ENCODE measurements around the gene CAPN15.
A peak's percentile ranks its signal among the peaks of the same experiment; 100 is the strongest.

The CAPN15 gene

DNA sequence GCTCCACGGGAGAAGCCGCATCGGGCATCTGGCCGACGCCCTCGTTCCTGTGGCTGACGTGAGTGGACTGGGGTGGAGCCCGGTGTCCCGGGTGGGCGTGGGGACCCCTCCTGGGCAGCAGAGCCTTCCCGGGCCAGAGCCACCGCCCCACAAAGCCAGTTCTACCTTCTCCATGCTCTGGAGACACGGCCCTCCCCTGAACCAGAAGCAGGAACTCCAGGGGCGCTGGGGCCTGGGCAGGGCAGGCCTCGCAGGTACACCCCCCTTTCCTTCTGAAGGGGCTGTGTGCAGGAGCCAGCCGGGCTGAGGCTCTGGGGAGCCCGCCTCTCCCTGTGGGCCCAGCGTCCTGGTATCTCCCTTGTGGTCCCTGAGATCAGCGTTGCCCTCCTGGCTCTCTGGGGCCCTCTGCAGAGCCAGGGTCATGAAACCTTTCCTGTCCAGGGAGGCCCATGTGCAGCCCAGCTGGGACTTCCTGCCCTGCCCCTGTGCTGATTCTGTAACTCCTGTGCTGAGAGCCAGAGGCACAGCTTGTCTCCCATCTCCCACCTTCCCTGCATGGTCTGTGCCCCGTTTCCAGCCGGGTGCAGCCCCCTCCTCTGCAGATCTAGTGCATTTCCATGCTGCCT is 48.8 kb downstream of the CAPN15 start:
- no peak for DNase-seq
- Histone ChIP-seq H3K36me3 (peaks cover 24% of the 10 kb centered on the region), H3K27me3 (ENCODE audit: insufficient read depth, low read depth, severe bottlenecking) (no peaks in the 10 kb centered on the region), H3K9me3 (ENCODE audit: severe bottlenecking) (no peaks in the 10 kb centered on the region), H3K27ac (peak overlapping the region; percentile 10), H3K4me3 (ENCODE audit: low read depth, low read length) (no peak overlapping the region)
- TF ChIP-seq, protein P1, sequence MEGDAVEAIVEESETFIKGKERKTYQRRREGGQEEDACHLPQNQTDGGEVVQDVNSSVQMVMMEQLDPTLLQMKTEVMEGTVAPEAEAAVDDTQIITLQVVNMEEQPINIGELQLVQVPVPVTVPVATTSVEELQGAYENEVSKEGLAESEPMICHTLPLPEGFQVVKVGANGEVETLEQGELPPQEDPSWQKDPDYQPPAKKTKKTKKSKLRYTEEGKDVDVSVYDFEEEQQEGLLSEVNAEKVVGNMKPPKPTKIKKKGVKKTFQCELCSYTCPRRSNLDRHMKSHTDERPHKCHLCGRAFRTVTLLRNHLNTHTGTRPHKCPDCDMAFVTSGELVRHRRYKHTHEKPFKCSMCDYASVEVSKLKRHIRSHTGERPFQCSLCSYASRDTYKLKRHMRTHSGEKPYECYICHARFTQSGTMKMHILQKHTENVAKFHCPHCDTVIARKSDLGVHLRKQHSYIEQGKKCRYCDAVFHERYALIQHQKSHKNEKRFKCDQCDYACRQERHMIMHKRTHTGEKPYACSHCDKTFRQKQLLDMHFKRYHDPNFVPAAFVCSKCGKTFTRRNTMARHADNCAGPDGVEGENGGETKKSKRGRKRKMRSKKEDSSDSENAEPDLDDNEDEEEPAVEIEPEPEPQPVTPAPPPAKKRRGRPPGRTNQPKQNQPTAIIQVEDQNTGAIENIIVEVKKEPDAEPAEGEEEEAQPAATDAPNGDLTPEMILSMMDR (IDR thresholded peaks at IDR 0.05; ENCODE audit: low read depth, low read length), result no peak

DNA sequence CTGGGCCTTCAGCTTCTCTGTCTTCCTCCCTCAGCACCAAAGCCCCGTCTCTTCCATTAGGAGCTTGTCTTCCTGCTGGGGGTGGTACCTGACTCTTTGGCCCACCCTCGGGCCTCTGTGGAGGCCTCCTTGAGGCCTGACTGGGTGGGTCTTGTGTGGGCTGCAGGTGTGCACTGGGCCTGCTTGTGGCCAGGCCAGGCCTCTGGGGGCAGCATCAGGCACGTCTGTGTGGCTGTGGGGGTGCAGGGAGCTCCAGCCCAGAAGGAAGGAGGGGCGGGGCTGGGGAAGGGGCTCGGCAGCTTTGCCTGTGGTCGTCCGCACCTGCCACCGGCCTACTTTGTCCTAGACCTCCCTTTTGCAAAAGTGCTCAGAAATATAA is 49.3 kb downstream of the CAPN15 start:
- TF ChIP-seq, protein P1 (IDR thresholded peaks at IDR 0.05; ENCODE audit: low read depth, low read length), result peak; percentile 63
- H3K27ac ChIP-seq, result peak overlapping the region; percentile 10
- no peak overlapping the region for H3K4me3 ChIP-seq (ENCODE audit: low read depth, low read length)
- H3K36me3 ChIP-seq, result peaks cover 21% of the 10 kb centered on the region
- H3K27me3 ChIP-seq (ENCODE audit: insufficient read depth, low read depth, severe bottlenecking), result no peaks in the 10 kb centered on the region
- peak; percentile 72 for DNase-seq
- no peaks in the 10 kb centered on the region for H3K9me3 ChIP-seq (ENCODE audit: severe bottlenecking)

DNA sequence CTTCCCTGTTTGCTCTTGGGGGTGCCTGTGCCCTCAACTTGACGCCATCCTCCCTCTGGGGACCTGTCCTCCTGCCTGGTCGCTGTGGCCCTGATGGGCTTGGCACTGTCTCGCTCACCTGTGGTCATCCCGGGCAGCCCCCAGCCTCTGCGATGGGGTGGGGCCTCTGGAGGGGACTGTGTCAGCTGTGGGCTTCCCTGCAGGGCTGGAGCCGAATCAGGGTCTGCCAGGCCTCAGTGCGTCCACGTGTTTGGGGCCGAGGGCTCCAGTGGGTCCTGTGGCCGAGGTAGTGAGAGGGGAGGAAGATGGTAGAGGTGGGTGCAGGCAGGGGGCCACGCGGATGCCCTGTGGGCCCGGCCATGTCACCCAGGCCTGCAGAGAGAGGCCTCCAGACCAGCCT is 50.3 kb downstream of the CAPN15 start:
- DNase-seq, result no peak
- Histone ChIP-seq H3K27ac (no peak overlapping the region), H3K27me3 (ENCODE audit: insufficient read depth, low read depth, severe bottlenecking) (no peaks in the 10 kb centered on the region), H3K36me3 (peaks cover 18% of the 10 kb centered on the region), H3K9me3 (ENCODE audit: severe bottlenecking) (no peaks in the 10 kb centered on the region), H3K4me3 (ENCODE audit: low read depth, low read length) (no peak overlapping the region)
- TF ChIP-seq, protein P1 (IDR thresholded peaks at IDR 0.05; ENCODE audit: low read depth, low read length), result no peak

DNA sequence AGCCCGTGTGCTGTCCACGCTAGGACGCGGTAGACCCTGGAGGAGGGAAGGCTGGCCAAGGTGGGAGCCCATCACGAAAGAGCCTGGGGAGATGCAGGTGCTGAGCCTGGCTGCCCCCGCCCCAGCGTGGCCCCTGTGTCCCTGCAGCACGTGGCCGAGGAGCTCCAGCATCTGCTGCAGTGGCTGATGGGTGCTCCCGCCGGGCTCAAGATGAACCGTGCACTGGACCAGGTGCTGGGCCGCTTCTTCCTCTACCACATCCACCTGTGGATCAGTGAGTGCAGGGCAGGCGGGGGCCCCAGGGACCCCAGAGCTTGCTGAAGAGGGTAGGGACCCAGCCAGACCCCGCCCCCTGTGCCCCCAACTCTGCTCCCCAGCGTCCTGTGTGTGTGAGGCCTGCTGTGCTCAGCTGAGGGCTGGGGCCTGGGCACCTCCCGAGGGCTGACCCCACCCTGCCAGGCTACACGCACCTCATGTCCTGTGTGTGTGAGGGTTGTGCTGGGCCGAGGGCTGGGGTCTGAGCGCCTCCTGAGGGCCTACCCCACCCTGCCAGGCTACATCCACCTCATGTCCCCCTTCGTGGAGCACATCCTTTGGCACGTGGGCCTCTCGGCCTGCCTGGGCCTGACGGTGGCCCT is 50.8 kb downstream of the CAPN15 start:
- TF ChIP-seq, protein P1 (IDR thresholded peaks at IDR 0.05; ENCODE audit: low read depth, low read length), result no peak
- Histone ChIP-seq H3K27me3 (ENCODE audit: insufficient read depth, low read depth, severe bottlenecking) (no peaks in the 10 kb centered on the region), H3K27ac (no peak overlapping the region), H3K36me3 (peaks cover 20% of the 10 kb centered on the region), H3K4me3 (ENCODE audit: low read depth, low read length) (no peak overlapping the region), H3K9me3 (ENCODE audit: severe bottlenecking) (no peaks in the 10 kb centered on the region)
- no peak for DNase-seq

DNA sequence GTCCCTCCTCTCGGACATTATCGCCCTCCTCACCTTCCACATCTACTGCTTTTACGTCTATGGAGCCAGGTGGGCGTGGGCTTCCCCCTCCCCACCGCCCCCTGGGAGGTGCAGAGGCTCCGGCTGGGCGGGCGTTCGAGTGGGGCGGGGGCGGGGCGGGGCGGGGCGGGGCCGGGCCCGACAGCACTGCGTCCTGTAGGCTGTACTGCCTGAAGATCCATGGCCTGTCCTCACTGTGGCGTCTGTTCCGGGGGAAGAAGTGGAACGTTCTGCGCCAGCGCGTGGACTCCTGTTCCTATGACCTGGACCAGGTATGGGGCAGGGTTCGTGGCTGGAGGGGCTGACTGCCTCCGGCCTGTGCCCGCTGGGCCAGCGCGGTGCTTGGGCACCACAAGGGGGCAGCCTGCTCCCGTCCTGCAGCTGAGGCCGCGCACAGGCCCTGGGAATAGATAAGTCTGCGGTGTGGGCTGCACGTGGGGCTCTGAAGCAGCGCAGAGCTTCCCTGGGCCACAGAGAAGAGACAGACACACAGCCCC is 51.4 kb downstream of the CAPN15 start:
- peak; percentile 86 for DNase-seq

More for the DNA sequence above, 51.4 kb downstream of the CAPN15 start:
- TF ChIP-seq, protein P1 (IDR thresholded peaks at IDR 0.05; ENCODE audit: low read depth, low read length), result peak; percentile 97
- Histone ChIP-seq H3K27ac (no peak overlapping the region), H3K4me3 (ENCODE audit: low read depth, low read length) (no peak overlapping the region), H3K9me3 (ENCODE audit: severe bottlenecking) (no peaks in the 10 kb centered on the region), H3K27me3 (ENCODE audit: insufficient read depth, low read depth, severe bottlenecking) (no peaks in the 10 kb centered on the region), H3K36me3 (peaks cover 19% of the 10 kb centered on the region)

All from WERI-Rb-1 (cell line).